Smooth muscle cell (in vitro differentiated cells): ENCODE measurements around the gene GNLY. TPM values are rescaled to one million over a fixed set of nuclear protein-coding genes. Genes with fewer than 3 reads are reported as not detected.
"Not testable (repeated sequence)": the region's sequence is repeated elsewhere in the genome, so short reads cannot be mapped to it uniquely, and the experiment has no call there.

Experiments
- DNase-seq: peaks from one replicate; lab custom pipeline; 2025; ENCODE audit not compliant: unreplicated experiment; lab: John Stamatoyannopoulos, UW
- H2AFZ ChIP-seq: fragments of 200-600 bp; sonication (generic); 2 replicates; pipeline ENCODE4 v1.6.0; 2016; ENCODE audit warnings: antibody characterized with exemption, low read depth, mild to moderate bottlenecking
- H3F3A ChIP-seq: fragments of 200-600 bp; sonication (generic); 2 replicates; pipeline ENCODE4 v1.6.0; 2017; ENCODE audit warnings: antibody characterized with exemption, low read depth
- H3K27ac ChIP-seq: fragments of 200-600 bp; sonication (generic); 2 replicates; pipeline ENCODE4 v1.5.1; 2016; ENCODE audit warnings: low read depth, mild to moderate bottlenecking
- H3K27me3 ChIP-seq: fragments of 200-600 bp; sonication (generic); 2 replicates; pipeline ENCODE4 v1.6.1; 2016; ENCODE audit warnings: low read depth, mild to moderate bottlenecking
- H3K36me3 ChIP-seq: fragments of 200-600 bp; sonication (generic); 2 replicates; pipeline ENCODE4 v1.5.1; 2016; ENCODE audit warnings: low read depth
- H3K4me1 ChIP-seq: fragments of 200-600 bp; sonication (generic); 2 replicates; pipeline ENCODE4 v1.5.1; 2016; ENCODE audit warnings: low read depth
- H3K4me2 ChIP-seq: fragments of 200-600 bp; sonication (generic); 2 replicates; pipeline ENCODE4 v1.6.0; 2016; ENCODE audit warnings: mild to moderate bottlenecking
- H3K4me3 ChIP-seq: fragments of 200-600 bp; sonication (generic); 2 replicates; pipeline ENCODE4 v1.5.1; 2016; ENCODE audit warnings: mild to moderate bottlenecking
- H3K79me2 ChIP-seq: fragments of 200-600 bp; sonication (generic); 2 replicates; pipeline ENCODE4 v1.6.0; 2016; ENCODE audit warnings: low read depth, mild to moderate bottlenecking
- H3K9ac ChIP-seq: fragments of 200-600 bp; sonication (generic); 2 replicates; pipeline ENCODE4 v1.6.0; 2016; ENCODE audit warnings: low read depth
- H3K9me3 ChIP-seq: fragments of 200-600 bp; sonication (generic); replicated peaks from 2 replicates; pipeline ENCODE4 v1.5.1; 2016; ENCODE audit warnings: low read depth
- H4K20me1 ChIP-seq: fragments of 200-600 bp; sonication (generic); 2 replicates; pipeline ENCODE4 v1.6.0; 2016; ENCODE audit warnings: low read depth
- WGBS: methylation state at CpG from one replicate; pipeline ENCODE4 v1.1.7; 2016; ENCODE audit warnings: low lambda C conversion rate; 5-methylcytosine and 5-hydroxymethylcytosine counted together
- polyA plus RNA-seq: library from polyadenylated mRNA; unstranded; fragments of >200 nt; fragmentation: Nextera tagmentation; extraction: Ambion mirVana; gene quantifications from 2 replicates; pipeline ENCODE4 v1.2.1, GENCODE V29; 2016
- total RNA-seq: library from RNA; depleted of rRNA; stranded (reverse); fragments of >200 nt; gene quantifications from 2 replicates; pipeline ENCODE4 v1.2.3, GENCODE V29; 2014
- TF ChIP-seq, protein P1 (sequence below): fragments of 200-600 bp; sonication (generic); IDR thresholded peaks from 2 replicates; pipeline ENCODE4 v1.5.1; 2017; ENCODE audit warnings: borderline replicate concordance, mild to moderate bottlenecking, antibody characterized with exemption; ENCODE audit not compliant: insufficient read depth, poor library complexity, severe bottlenecking

GNLY gene
- total and polyA plus RNA-seq, 2 experiments from 2014 or later = not detected

DNA sequence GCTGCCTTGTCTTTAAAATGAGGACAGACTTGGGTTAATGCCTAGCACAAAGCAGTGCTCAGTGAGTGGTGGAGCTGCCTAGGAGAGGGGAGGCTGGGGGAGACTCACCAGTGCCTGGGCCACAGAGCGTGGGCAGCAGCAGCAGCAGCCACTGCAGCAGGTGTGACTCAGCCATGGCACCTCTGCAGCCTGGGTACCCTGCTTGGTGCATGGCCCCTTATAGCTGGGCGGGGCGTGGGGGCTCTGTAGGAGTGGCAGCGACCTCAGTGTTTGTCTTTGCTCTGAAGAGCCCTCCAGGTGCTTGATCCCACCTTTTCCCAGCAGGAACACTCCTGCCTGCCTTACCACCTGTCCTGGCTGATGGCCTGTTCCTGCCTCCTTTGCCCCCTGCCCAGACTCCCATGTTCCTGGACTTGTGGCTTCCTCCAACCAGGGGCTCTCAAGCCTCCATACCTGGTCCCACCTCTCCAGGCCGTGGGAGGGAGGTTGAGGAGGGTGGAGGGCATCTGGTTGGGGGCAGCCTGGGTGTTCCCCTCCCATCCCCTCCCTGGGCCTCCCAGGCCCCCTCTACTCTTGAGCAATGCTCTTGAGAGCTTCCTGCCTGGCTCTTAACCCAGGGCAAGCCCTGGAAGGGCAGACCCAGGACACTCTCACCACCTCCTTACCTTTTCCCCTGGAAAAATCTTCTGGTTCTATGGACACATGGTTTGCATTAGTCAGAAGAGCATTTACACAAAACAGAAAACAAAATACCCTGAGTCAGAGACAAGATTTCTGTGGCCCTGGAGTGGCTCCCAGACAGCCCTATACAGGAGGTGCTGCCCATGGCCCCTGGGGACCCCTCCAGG is 25.9 kb upstream of the GNLY start, which contains the start of gene SFTPB:
SFTPB (minus strand) TSS at position 191 of the 848 bp plus-strand sequence; CDS start at position 175, 16 bp downstream.
- WGBS = 89% methylated on average over 5 of the region's 5 CpGs

DNA sequence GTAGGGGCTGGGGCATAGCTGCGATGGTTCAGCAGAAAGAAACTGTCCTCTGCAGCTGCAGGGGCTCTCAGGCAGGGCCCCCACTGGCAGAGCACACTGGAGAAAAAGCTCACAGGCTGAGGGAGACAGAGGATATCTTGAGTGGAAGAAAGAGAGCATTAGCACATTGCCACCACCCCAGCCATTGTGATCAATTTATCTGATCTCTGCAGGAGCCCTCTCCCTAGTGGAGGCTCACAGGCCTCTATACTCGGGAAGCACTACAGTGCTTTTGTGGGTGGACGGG is 25.4 kb upstream of the GNLY start:
- no peak overlapping the region for H3K9ac ChIP-seq
- no peak overlapping the region for H3K4me2 ChIP-seq
- H4K20me1 ChIP-seq = no peaks in the 10 kb centered on the region
- H3K27ac ChIP-seq = no peak overlapping the region
- WGBS = 82% methylated on average over 3 of the region's 3 CpGs
- H3K79me2 ChIP-seq = no peaks in the 10 kb centered on the region
- no peak overlapping the region for H2AFZ ChIP-seq
- no peaks in the 10 kb centered on the region for H3K9me3 ChIP-seq
- no peaks in the 10 kb centered on the region for H3F3A ChIP-seq
- H3K4me3 ChIP-seq = no peak overlapping the region
- no peak for DNase-seq
- no peaks in the 10 kb centered on the region for H3K4me1 ChIP-seq
- TF ChIP-seq, protein P1, sequence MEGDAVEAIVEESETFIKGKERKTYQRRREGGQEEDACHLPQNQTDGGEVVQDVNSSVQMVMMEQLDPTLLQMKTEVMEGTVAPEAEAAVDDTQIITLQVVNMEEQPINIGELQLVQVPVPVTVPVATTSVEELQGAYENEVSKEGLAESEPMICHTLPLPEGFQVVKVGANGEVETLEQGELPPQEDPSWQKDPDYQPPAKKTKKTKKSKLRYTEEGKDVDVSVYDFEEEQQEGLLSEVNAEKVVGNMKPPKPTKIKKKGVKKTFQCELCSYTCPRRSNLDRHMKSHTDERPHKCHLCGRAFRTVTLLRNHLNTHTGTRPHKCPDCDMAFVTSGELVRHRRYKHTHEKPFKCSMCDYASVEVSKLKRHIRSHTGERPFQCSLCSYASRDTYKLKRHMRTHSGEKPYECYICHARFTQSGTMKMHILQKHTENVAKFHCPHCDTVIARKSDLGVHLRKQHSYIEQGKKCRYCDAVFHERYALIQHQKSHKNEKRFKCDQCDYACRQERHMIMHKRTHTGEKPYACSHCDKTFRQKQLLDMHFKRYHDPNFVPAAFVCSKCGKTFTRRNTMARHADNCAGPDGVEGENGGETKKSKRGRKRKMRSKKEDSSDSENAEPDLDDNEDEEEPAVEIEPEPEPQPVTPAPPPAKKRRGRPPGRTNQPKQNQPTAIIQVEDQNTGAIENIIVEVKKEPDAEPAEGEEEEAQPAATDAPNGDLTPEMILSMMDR = no peak
- no peaks in the 10 kb centered on the region for H3K36me3 ChIP-seq
- H3K27me3 ChIP-seq = no peaks in the 10 kb centered on the region

More for the DNA sequence above, 25.9 kb upstream of the GNLY start, which contains the start of gene SFTPB:
- Histone ChIP-seq H4K20me1 (no peaks in the 10 kb centered on the region), H3K9ac (no peak within 1 kb of the TSS), H3K36me3 (no peaks in the 10 kb centered on the region), H3K4me1 (no peaks in the 10 kb centered on the region), H3K4me3 (no peak within 1 kb of the TSS), H2AFZ (no peak within 1 kb of the TSS), H3K9me3 (no peaks in the 10 kb centered on the region), H3K27ac (no peak within 1 kb of the TSS), H3F3A (no peaks in the 10 kb centered on the region), H3K4me2 (no peak within 1 kb of the TSS), H3K79me2 (no peaks in the 10 kb centered on the region), H3K27me3 (no peaks in the 10 kb centered on the region)
- DNase-seq = no peak
- TF ChIP-seq, protein P1 = no peak

DNA sequence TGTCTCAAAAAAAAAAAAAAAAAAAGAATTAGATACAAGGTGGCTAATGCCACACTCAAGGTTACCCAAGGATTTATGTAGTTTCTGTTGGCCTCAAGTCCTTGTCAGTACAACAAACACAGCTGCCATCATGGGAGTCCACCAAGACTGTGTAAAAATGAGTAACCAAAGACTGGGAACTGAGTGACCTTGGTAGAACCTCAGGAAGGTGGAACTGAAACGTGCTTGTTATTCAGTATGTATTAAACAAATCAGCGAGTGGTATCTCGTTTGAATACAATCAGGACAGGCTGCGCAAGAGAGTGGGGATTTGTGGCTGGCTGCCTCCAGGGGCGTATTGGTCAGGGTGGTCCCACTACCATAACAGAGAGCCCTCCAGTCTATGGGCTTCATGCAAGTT is 24.6 kb upstream of the GNLY start:
- H3K36me3 ChIP-seq = no peaks in the 10 kb centered on the region
- DNase-seq = no peak
- TF ChIP-seq, protein P1 = no peak
- no peak overlapping the region for H3K9ac ChIP-seq
- H2AFZ ChIP-seq = no peak overlapping the region
- H3F3A ChIP-seq = no peaks in the 10 kb centered on the region
- WGBS = 88% methylated on average over 5 of the region's 5 CpGs
- no peak overlapping the region for H3K4me3 ChIP-seq
- no peaks in the 10 kb centered on the region for H4K20me1 ChIP-seq
- H3K9me3 ChIP-seq = no peaks in the 10 kb centered on the region
- H3K27me3 ChIP-seq = no peaks in the 10 kb centered on the region
- no peaks in the 10 kb centered on the region for H3K79me2 ChIP-seq
- no peaks in the 10 kb centered on the region for H3K4me1 ChIP-seq
- H3K27ac ChIP-seq = no peak overlapping the region
- no peak overlapping the region for H3K4me2 ChIP-seq

DNA sequence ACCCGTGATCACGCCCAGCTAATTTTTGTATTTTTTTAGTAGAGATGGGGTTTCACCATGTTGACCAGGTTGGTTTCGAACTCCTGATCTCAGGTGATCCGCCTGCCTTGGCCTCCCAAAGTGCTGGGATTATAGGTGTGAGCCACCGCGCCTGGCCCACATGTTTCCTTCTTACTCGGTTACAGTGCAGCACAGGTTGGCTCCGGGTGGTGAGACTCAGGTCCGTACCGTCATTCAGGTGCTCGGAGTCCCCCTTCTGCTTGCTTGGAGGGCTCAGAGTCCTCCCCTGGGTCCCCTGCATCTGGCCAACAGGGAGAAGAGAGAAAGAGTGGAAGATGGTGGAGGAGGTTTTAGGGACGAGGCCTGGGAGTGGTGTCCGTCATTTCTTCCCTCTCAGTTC is 23.7 kb upstream of the GNLY start:
- not testable (repeated sequence) for H3K4me1 ChIP-seq, DNase-seq, H3K4me3 ChIP-seq, H3K4me2 ChIP-seq, H3K36me3 ChIP-seq, H3K9ac ChIP-seq, H3K79me2 ChIP-seq, H3K27me3 ChIP-seq, H2AFZ ChIP-seq, H3K9me3 ChIP-seq, H4K20me1 ChIP-seq, H3K27ac ChIP-seq, H3F3A ChIP-seq
- WGBS = 90% methylated on average over 13 of the region's 13 CpGs
